Measurements from ENCODE around the gene PCDH9.

- no peak for TF ChIP-seq POLR2AphosphoS5 (IDR thresholded peaks at IDR 0.05; ENCODE audit: low read depth, low read length)
- no peak for TF ChIP-seq HOXA7 (CRISPR knock-in tag; IDR thresholded peaks at IDR 0.05)
- no peak for TF ChIP-seq CTCF (CRISPR knock-in tag; IDR thresholded peaks at IDR 0.05)
- no peak for TF ChIP-seq TSC22D2 (CRISPR knock-in tag; IDR thresholded peaks at IDR 0.05; ENCODE audit: borderline replicate concordance)
- TF ChIP-seq HNRNPUL1 (IDR thresholded peaks at IDR 0.05; ENCODE audit: low read depth, low read length) = no peak
- TF ChIP-seq RAD51 (IDR thresholded peaks at IDR 0.05; ENCODE audit: borderline replicate concordance) = no peak
- no peak for TF ChIP-seq MBD4 (IDR thresholded peaks at IDR 0.05; ENCODE audit: borderline replicate concordance, low read length)
- no peak for TF ChIP-seq THRA (CRISPR knock-in tag; IDR thresholded peaks at IDR 0.05; ENCODE audit: borderline replicate concordance)
- TF ChIP-seq NR2C2 (CRISPR knock-in tag; IDR thresholded peaks at IDR 0.05; ENCODE audit: borderline replicate concordance) = no peak
Measured at GRCh38 chr13:66895320-66895719, 334.8 kb downstream of the PCDH9 start.
